GM13977 (cell line): Measurements from ENCODE around the gene SH3RF2.

ENCODE experiments used
- DNase-seq: peaks from one replicate; pipeline ENCODE4 v3.0.0; 2012; ENCODE audit warnings: low spot score
- CTCF ChIP-seq: IDR thresholded peaks from 2 replicates; pipeline ENCODE4 v1.5.1; 2012; ENCODE audit warnings: mild to moderate bottlenecking, control low read depth; ENCODE audit not compliant: insufficient read depth; ENCODE audit errors: extremely low read depth, missing control alignments
- in situ Hi-C: fragments of 300-500 bp; cut with MboI; formaldehyde crosslinking; loops from one replicate; pipeline ENCODE4 v1.12.0; 2022; ENCODE audit warnings: low sequenced_read_pairs, low pct_unique_long_range_greater_than_20kb, mixed read lengths, inconsistent platforms; ENCODE audit not compliant: unreplicated experiment

SH3RF2 gene

DNA sequence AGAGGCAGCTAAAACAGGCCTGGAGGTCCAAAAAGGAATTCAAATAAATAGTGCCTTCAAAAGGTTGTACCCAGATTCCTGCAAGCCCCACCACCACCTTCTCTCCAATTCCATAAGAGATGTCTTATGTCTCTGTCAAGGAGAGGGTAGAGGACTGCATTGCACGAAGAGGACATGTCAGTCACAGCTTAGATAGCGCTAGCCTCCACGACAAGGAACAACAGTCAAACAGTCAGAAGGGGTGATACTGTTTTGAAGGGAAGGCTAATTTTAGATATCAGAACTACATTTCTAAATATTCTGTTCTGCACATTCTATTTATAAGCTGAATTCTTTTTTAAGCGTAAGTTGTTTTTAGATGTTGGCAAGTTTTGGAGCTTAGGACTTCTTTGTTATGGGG is 134.8 kb downstream of the SH3RF2 start:
- no peak for DNase-seq
- no peak for TF ChIP-seq CTCF
- in situ Hi-C loops: no loop called here

GRCh38 chr5:146072595-146072994 is 136.2 kb downstream of the SH3RF2 start:
- no peak for TF ChIP-seq CTCF
- no peak for DNase-seq
- in situ Hi-C loops: no loop called here

- in situ Hi-C loops: no loop called here
- no peak for TF ChIP-seq CTCF
- DNase-seq: no peak
Measured at GRCh38 chr5:146073239-146073900, 137.0 kb downstream of the SH3RF2 start.

DNA sequence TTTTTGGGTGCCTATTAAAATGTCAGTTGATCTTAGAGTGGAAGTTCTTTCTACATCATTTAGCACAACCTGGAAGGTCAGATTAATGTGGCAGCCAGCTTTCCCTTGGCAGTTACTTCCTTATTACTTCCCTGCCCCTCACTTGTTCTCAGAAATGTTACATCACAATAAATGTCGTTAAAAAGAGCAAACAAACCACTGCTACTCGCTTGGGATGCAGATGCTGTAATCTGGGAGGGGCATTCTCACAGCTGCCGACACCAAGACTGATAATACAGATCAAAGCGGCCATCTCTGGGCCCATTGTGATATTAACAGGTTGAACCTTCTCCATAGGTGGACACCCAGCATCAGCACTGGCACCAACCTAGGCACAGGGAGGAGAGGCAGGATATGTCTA is 139.7 kb downstream of the SH3RF2 start:
- no peak for TF ChIP-seq CTCF
- no peak for DNase-seq
- in situ Hi-C loops: no loop called here

DNA sequence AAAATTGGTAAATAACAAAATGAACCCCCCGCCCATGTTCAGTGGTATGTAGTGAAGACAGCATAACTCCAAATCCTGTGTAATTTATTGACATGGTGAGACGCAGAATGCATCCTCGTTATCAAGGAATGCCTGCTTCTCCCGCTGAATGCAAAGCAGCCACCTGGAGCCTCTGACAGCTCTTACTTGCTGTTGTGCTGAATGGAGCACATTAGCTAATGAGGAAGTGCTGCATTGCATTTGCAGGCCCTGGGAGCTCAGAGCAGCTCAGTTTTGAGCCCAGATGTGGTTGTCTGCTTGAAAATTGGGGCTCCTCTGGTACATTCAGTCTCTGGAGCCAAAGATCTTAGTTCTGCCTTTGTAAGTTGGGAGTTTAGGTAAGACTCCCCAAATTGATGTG is 140.1 kb downstream of the SH3RF2 start:
- no peak for TF ChIP-seq CTCF
- DNase-seq: no peak
- in situ Hi-C loops: no loop called here

DNA sequence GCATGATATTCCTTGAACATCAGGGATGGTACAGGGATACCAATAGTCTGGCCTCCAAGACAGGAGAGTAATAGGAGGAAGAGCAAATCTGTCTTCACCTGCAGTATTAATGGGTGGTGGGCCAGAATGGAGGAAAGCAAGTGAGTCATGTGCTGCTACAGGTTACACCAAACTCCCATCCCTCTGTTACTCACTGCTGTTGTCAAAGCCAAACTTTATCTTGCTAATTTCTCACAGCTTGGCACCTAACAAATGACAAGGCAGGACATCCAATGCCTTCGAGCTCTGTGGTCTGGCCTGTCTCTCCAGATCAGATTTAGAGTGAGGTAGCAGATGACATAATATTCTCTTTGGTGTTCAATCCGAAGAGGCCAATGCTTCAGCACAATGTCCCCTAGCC is 142.2 kb downstream of the SH3RF2 start:
- TF ChIP-seq CTCF: no peak
- in situ Hi-C loops: no loop called here
- no peak for DNase-seq

DNA sequence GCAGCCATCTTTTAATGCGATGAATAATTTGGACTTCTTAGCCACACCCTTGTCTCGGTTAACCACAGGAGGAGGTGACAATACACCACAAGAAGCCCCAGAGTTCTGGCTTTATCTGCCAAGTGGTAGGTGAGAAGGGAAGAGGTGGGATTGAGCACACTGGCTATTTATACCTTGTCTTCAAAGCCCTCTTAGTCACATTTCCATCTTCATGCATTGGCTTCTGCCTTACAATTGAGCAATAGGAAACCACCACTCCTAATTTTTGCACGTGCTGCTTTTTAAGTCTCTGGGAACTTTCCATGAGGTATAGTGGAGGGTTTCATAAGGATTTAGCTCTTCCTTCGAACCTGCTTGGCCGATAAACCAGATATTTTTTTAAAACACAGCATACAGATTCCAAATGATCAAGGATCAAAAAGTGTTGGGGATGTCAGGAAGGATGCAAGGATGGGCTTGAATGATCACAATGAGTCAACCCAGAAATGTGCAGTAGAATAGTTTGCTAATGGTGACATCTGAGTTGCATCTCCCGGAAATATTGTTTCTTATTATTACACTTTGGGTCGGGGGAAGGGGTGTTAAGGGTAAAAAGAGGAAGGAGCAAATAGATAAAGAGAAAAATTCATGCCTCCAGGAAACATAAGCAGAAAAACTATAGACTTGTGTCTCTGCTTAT is 143.5 kb downstream of the SH3RF2 start:
- TF ChIP-seq CTCF: no peak
- in situ Hi-C loops: no loop called here
- DNase-seq: no peak
